Measurements from ENCODE around the gene MAFG.

MAFG gene

DNA sequence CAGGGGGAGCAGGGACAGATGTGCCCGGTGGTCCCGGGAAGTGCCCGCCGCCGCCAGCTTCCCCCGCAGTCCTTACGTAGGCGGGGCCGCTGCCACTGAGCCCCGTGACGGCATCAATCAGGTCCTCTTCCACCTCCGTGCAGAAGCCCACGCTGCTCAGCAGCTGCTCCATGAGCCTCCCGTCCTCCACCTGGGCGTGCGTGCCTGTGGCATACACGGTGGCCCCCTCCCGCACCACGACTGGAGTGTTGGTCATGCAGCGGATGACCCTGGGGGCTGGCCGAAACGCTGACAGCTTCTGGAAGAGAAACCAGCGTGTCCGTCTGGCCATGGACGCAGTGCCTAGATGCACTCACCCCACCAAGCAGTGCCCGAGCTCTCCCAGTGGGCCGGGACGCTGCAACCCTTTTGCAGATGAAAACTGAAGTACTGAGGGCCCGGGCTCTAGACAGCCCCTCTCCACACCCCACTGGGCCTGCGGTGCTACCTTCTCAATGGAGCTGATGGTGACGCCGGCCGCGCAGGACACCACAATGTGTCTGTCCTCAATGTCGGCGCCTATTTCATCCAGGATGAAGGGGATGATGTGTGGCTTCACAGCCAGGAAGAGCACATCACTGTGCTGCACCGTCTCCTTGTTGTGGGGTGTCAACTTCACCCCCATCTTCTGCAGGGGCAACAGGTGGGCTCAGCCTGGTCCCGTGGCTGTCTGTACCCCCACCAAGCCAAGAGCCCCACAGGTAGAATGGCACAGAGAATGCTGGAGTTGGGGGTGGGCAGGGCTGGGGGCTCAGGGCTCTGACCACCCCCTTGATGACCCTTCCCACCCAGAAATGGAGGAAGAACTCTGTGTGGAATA is 7.5 kb upstream of the MAFG start:
- Histone ChIP-seq H3K36me3 (ENCODE audit: low read depth) (peaks cover 24% of the 10 kb centered on the region), H3K4me1 (ENCODE audit: insufficient read depth, poor library complexity, severe bottlenecking) (no peaks in the 10 kb centered on the region), H3K9me3 (ENCODE audit: severe bottlenecking) (no peaks in the 10 kb centered on the region), H3K27ac (ENCODE audit: poor library complexity, severe bottlenecking) (no peak overlapping the region), H3K4me3 (ENCODE audit: severe bottlenecking) (no peak overlapping the region), H3K27me3 (ENCODE audit: insufficient read depth, poor library complexity, severe bottlenecking) (no peaks in the 10 kb centered on the region)
- ATAC-seq (ENCODE audit: low read depth): no peak
- TF ChIP-seq, protein P1, sequence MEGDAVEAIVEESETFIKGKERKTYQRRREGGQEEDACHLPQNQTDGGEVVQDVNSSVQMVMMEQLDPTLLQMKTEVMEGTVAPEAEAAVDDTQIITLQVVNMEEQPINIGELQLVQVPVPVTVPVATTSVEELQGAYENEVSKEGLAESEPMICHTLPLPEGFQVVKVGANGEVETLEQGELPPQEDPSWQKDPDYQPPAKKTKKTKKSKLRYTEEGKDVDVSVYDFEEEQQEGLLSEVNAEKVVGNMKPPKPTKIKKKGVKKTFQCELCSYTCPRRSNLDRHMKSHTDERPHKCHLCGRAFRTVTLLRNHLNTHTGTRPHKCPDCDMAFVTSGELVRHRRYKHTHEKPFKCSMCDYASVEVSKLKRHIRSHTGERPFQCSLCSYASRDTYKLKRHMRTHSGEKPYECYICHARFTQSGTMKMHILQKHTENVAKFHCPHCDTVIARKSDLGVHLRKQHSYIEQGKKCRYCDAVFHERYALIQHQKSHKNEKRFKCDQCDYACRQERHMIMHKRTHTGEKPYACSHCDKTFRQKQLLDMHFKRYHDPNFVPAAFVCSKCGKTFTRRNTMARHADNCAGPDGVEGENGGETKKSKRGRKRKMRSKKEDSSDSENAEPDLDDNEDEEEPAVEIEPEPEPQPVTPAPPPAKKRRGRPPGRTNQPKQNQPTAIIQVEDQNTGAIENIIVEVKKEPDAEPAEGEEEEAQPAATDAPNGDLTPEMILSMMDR (IDR thresholded peaks at IDR 0.05; ENCODE audit: poor library complexity, severe bottlenecking): no peak
- no peak for DNase-seq (ENCODE audit: low spot score)

DNA sequence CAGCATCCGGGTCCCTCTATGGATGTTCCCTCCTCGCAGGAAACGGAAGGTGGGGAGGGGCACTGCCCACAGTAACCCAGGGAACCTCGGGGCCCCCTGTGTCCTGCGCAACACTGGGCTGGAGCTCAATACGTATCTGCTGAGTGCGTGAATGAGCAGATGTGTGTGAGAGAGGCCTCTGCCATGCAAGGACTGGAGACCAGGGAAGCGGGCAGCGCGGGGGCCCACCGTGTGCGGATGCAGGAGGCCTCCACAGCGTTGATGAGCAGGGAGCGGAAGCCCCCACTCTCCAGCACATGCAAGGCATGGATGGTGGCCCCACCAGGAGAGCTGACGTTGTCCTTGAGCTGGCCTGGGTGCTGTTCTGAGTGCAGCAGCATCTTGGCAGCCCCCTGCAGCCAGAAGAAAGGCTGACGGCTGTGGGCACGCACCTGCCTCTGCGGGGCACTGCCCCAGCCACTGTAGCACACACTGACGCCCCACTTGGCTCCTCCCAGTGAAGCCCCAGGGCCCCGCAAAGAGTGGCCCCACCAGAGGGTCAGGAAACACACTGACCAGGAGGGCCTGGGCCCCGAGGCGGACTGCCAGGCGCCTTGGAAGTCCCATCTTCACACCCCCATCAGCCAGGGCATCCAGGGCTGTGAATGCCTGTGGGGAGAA is 6.7 kb upstream of the MAFG start:
- Histone ChIP-seq H3K27me3 (ENCODE audit: insufficient read depth, poor library complexity, severe bottlenecking) (no peaks in the 10 kb centered on the region), H3K4me1 (ENCODE audit: insufficient read depth, poor library complexity, severe bottlenecking) (no peaks in the 10 kb centered on the region), H3K4me3 (ENCODE audit: severe bottlenecking) (no peak overlapping the region), H3K36me3 (ENCODE audit: low read depth) (peaks cover 24% of the 10 kb centered on the region), H3K9me3 (ENCODE audit: severe bottlenecking) (no peaks in the 10 kb centered on the region), H3K27ac (ENCODE audit: poor library complexity, severe bottlenecking) (no peak overlapping the region)
- TF ChIP-seq, protein P1 (IDR thresholded peaks at IDR 0.05; ENCODE audit: poor library complexity, severe bottlenecking): no peak
- ATAC-seq (ENCODE audit: low read depth): no peak
- no peak for DNase-seq (ENCODE audit: low spot score)

DNA sequence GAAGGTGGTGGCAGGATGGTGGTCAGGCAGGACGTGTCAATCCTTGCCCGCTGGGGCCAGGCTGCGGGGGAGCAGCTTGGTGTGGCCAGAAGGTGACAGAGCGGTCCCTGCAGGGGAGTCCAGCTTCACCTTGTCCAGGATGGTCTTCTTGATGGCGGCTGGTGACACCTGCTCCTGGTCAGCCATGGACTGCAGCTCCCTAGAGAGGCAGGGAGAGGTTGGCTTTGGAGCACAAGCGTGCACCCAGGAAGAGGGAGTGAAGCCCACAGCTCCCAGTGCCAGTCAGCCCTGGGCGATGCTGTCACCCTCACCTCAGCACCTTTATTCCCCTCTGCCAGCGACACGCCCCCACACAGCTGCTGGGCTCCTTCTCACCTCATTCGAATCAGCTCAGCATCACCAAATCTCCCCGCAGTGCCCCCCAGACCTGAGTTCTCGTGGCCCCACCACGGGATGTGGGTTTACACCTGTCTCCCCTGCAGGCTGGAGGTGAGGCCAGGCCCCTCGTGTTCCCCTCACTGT is 5.7 kb upstream of the MAFG start:
- Histone ChIP-seq H3K36me3 (ENCODE audit: low read depth) (peaks cover 24% of the 10 kb centered on the region), H3K4me1 (ENCODE audit: insufficient read depth, poor library complexity, severe bottlenecking) (no peaks in the 10 kb centered on the region), H3K9me3 (ENCODE audit: severe bottlenecking) (no peaks in the 10 kb centered on the region), H3K27ac (ENCODE audit: poor library complexity, severe bottlenecking) (no peak overlapping the region), H3K27me3 (ENCODE audit: insufficient read depth, poor library complexity, severe bottlenecking) (no peaks in the 10 kb centered on the region), H3K4me3 (ENCODE audit: severe bottlenecking) (no peak overlapping the region)
- ATAC-seq (ENCODE audit: low read depth) (no peak), DNase-seq (ENCODE audit: low spot score) (no peak)
- TF ChIP-seq, protein P1 (IDR thresholded peaks at IDR 0.05; ENCODE audit: poor library complexity, severe bottlenecking): no peak

DNA sequence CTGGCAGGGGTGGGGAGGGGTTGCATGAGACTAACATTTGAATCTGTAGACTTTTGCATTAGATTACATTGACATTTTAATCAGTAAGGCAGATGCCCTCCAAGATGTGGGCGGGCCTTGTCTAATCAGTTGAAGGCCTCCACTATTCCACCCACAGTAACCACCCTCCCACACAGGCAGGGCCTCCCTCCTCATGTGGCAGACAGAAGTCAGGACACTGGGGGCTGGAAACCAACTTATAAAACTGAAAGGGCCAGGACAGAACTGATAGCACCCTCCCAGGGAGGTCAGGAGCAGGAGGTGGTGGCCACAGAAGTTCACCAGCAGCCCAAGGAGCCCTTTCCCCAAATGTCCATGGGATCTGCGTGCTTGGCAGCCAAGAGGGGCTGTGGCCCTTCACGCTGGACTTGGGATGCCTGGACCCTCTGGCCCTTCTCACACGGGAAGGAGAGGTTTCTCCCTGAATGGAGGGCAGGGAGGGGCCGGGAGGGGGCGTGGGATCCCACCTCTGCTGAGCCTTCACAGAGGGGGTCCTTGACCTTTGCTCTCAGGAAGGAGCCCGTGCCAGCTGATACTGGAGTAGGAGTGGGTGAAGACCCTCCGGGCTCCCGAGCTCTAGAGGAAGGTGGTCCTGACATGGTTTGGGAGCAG is 4.9 kb upstream of the MAFG start:
- Histone ChIP-seq H3K27ac (ENCODE audit: poor library complexity, severe bottlenecking) (no peak overlapping the region), H3K4me3 (ENCODE audit: severe bottlenecking) (no peak overlapping the region), H3K4me1 (ENCODE audit: insufficient read depth, poor library complexity, severe bottlenecking) (no peaks in the 10 kb centered on the region), H3K9me3 (ENCODE audit: severe bottlenecking) (no peaks in the 10 kb centered on the region), H3K27me3 (ENCODE audit: insufficient read depth, poor library complexity, severe bottlenecking) (no peaks in the 10 kb centered on the region), H3K36me3 (ENCODE audit: low read depth) (peaks cover 24% of the 10 kb centered on the region)
- ATAC-seq (ENCODE audit: low read depth) (no peak), DNase-seq (ENCODE audit: low spot score) (no peak)
- TF ChIP-seq, protein P1 (IDR thresholded peaks at IDR 0.05; ENCODE audit: poor library complexity, severe bottlenecking): no peak
